HG02943 (cell line): ENCODE data around the gene PAQR7.
"Not testable (repeated sequence)": the region's sequence is repeated elsewhere in the genome, so short reads cannot be mapped to it uniquely, and the experiment has no call there.

Experiments
- ATAC-seq: cut with Tn5 transposase; IDR thresholded peaks from one replicate; pipeline ENCODE4 v1.9.1; 2021; ENCODE audit warnings: mild to moderate bottlenecking, low read depth, moderate library complexity; ENCODE audit not compliant: unreplicated experiment

The PAQR7 gene

DNA sequence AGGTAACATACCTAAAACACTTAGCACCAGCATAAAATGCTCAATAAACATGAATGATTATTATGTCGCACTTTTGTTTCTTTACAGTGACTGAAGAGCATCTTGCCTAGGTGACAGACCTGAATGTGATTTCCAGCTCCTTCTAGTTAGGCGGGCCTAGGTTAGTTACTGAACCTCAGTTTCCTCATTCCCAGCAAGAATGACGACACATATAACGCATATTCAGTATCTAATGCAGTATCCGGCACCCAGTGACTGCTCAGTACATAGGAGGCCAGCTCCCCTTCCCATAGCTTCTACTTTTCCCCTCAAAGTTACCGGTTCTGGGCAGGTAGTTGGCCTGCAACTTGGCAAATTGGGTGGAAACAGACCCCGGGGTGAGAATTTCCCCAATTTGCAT lies 17.0 kb downstream of the PAQR7 start:
- no peak for ATAC-seq

DNA sequence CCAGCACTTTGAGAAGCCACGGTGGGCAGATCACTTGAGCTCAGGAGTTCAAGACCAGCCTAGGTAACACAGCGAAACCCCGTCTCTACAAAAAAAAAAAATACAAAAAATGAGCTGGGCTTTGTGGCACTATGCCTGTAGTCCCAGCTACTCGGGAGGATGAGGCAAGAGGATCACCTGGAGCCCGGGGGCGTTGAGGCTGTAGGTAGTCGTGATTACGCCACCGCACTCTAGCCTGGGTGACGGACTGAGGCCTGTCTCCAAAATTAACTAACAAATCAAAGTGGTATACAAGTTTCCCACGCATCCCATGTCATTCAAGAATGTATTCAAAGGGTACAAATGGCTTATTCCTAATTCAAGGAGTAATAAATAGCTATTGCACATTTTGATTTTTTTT lies 18.7 kb downstream of the PAQR7 start:
- no peak for ATAC-seq

DNA sequence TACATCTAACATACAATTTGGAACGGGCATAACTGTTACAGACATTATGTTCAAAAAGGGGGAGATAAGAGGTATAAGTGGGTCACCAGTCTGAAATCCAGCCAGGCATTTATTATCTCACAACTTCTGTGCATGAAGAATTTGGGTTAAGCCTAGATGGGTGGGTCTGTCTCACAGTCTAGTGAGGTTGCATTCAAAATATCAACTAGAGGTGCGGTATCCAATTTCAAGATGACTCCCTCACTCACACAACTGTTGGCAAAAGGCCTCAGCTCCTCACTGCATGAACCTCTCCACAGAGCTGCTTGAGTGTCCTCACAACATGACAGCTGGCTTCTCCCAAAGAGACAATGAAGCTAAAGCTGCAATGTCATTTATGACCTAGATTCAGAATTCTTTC lies 21.0 kb downstream of the PAQR7 start:
- no peak for ATAC-seq

GRCh38 chr1:25848531-25848930 lies 27.0 kb downstream of the PAQR7 start:
- ATAC-seq, result no peak

- ATAC-seq, result no peak
These were observed 27.6 kb downstream of the PAQR7 start for GRCh38 chr1:25847929-25848328.

- ATAC-seq, result no peak
These were observed 29.8 kb downstream of the PAQR7 start for GRCh38 chr1:25845664-25846063.

DNA sequence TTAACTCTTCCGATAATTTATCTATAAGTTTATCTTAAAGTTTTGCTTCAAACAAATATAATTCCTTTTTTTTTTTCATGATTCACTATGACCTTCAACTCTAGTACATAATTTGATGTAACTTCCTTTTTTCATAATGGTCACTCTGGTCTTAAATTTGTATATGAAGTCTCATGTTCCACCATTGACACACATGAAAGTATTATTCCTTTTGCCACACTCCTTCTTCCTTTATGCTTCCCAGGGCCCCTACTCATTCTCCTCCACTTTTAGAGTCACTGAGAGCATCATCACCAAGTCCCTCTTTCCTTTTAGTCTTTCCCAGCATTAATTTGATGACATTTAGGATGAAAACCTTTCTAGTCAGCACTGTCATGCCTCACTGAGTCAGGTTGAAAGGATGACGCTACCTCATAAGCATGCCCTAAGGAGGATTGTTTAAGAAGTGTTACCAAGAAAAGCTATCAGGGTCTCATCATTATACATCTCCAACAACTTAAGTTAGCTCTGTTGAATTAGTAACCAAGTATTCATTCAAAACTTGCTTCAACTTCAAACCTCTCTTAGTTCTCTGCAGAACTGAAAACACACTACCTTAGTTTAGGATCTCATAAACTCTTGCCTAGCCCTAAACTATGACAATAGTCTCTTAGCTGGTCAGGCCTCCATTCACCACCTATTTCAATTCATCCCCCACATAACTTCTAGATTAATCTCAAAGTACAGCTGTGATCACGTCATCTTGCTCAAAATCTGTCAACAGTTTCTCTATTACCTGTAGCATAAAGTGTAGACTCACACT lies 30.8 kb downstream of the PAQR7 start:
- ATAC-seq, result no peak

- no peak for ATAC-seq
These were observed 32.0 kb downstream of the PAQR7 start for GRCh38 chr1:25843483-25843882.

GRCh38 chr1:25839808-25840207 lies 35.7 kb downstream of the PAQR7 start:
- ATAC-seq, result not testable (repeated sequence)

DNA sequence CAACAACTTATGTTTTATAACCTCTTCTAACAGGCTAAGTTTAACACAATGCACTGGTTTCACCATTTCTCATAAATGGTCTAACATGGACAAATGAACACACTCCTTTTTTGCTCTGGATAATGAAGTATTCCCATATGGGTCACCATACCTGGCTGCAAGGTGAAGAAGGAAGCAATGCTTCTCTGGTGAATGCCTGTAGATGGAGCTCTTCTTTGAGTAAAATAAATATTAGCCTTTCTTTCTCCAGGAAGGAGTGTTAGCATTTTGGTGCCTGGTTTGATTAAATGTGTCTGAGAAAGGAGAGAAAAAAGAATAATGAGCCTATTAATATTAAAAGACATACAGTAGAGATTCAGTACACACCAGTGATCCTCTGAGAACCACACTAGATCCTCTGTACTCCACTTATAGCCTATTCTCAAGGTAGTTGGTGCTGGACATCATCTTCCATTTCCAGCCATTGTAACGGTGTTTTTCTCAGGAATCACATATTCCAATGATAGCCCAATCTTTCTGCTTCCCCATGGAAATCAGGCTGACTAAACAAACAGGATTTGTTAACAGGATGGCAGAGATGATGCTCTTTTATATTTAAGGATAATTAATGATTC lies 38.1 kb downstream of the PAQR7 start:
- no peak for ATAC-seq

GRCh38 chr1:25836695-25837094 lies 38.8 kb downstream of the PAQR7 start:
- ATAC-seq, result no peak

GRCh38 chr1:25834894-25835293 lies 40.6 kb downstream of the PAQR7 start:
- no peak for ATAC-seq

DNA sequence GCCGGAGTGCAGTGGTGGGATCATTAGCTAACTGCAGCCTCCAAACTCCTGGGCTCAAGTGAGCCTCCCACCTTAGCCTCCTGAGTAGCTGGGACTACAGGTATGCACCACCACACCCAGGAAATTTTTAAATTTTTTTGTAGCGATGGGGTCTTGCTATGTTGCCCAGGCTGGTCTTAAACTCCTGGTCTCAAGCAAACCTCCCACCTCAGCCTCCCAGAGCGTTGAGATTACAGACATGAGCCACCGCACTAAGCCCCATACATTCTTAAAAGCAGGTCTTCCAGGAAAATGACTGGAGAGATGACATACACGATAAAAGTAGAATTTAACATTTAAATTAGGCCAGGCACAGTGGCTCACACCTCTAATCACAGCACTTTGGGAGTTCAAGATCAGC lies 42.4 kb downstream of the PAQR7 start:
- no peak for ATAC-seq

GRCh38 chr1:25832336-25833037 lies 43.0 kb downstream of the PAQR7 start:
- ATAC-seq, result no peak

DNA sequence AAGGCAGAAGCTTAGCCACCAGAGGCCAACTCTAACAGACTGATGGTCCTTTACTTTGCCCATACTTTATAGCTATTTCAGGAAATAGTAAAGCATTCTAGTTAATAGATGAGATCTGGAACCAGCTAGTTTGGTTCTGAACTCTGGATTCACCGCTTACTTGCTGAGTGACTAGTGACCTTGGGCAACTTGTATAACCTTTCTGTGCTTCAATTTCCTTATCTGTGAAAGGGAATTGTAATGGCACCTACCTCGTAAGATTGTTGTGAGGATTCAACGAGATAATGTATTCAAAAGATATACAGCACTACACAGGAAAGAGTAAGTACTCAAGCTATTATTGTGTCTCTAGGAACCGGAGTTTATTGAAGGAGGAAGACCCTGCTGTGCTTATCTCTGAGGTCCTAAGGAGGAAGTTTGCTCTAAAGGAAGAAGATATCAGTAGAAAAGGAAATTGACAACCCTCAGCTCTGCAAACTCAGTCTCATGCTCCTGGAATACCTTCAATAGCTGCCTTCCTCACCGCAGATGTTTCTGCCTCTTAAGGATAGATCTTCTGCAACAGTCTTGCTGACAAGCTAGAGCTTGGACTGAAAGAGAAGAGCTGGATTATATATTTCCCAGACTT lies 43.8 kb downstream of the PAQR7 start:
- ATAC-seq, result no peak

GRCh38 chr1:25829046-25829445 lies 46.5 kb downstream of the PAQR7 start:
- ATAC-seq, result no peak

DNA sequence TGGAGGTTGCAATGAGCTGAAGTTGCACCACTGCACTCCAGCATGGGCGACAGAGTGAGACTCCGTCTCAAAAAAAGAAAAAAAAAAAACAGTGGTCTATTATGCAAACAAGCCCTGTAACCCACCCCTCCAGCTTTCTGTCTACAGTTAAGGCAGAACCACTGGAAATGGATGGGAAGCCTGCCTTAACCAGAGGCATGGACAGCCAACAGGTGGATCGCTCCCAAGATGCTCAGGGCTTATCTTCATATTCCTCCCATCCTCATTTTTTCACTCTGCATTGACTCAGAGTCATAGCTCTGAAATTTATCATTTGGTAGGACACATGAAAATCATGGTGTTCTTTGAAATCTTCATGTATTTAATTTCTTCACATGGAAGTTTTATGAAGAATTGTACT lies 47.0 kb downstream of the PAQR7 start:
- ATAC-seq, result no peak

DNA sequence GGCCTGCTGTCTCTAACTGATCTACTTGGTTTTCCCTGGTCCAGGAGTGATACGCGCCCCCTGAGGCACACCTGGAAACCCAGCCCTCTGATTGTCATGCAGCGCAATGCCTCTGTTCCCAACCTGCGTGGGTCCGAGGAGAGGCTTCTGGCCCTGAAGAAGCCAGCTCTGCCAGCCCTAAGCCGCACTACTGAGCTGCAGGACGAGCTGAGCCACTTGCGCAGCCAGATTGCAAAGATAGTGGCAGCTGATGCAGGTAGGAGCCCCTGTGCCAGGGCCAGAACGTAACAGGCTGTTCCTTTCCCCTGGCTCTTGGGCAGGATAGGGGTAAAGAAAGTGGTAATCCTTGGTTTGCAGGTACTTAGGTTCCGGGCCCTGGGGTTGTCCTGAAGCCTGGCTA lies 48.9 kb downstream of the PAQR7 start:
- no peak for ATAC-seq

DNA sequence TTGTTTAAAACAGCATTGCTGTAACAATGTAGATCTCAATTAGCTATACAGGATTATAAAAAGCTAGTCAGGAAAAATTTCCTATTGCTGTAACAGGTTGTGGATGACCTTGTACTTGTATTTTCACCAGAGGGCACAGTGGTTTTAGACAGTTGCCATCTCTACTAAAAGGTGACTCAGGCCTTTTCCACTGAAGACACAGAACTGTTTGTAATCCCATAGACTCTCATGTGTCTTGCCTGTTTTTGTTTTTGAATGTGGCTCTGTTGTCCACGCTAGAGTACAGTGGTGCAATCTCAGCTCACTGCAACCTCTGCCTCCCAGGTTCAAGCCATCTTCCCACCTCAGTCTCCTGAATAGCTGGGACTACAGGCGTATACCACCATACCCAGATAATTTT lies 49.9 kb downstream of the PAQR7 start:
- no peak for ATAC-seq

GRCh38 chr1:25821630-25822091 lies 53.8 kb downstream of the PAQR7 start:
- no peak for ATAC-seq

DNA sequence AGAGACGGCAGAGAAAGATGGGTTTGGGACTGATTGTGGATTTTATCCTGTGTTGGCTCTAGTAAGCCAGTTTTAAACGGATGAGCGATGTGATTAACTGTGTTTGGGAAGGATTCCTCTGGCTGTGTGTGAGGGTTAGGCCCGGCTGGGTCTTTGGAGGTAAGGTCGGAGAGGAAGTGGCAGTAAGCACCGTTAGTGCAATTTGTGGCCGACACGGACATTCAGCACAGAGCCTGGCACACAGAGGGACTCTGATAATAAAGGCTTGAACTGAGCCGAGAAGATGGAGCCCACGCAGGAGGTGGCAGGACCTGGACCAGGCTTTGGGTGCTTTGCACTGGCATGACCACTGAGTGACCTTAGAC lies 54.4 kb downstream of the PAQR7 start:
- no peak for ATAC-seq
